Measurements from ENCODE around the gene NFATC1.

Gene NFATC1

GRCh38 chr18:79395761-79396404 lies at the start of gene NFATC1:
TSS of gene NFATC1 (plus strand) at chr18:79395930. CDS start at chr18:79396225, 295 bp downstream.
- peak; percentile 94 to 98 (median 96) for DNase-seq

GRCh38 chr18:79345981-79346380 lies 49.7 kb upstream of the NFATC1 start:
- no peak for DNase-seq

GRCh38 chr18:79348066-79348465 lies 47.7 kb upstream of the NFATC1 start:
- no peak for DNase-seq

GRCh38 chr18:79352432-79352831 lies 43.3 kb upstream of the NFATC1 start:
- no peak for DNase-seq

- DNase-seq = no peak
Observed at GRCh38 chr18:79353267-79353666, 42.5 kb upstream of the NFATC1 start.

- DNase-seq = no peak
Observed at GRCh38 chr18:79354350-79354749, 41.4 kb upstream of the NFATC1 start.

GRCh38 chr18:79355433-79356335 lies 40.0 kb upstream of the NFATC1 start:
- DNase-seq = no peak

- DNase-seq = no peak
Observed at GRCh38 chr18:79356435-79356834, 39.3 kb upstream of the NFATC1 start.

GRCh38 chr18:79360933-79361332 lies 34.8 kb upstream of the NFATC1 start:
- DNase-seq = no peak

GRCh38 chr18:79361766-79362522 lies 33.8 kb upstream of the NFATC1 start:
- no peak for DNase-seq

GRCh38 chr18:79365701-79366100 lies 30.0 kb upstream of the NFATC1 start:
- no peak for DNase-seq

GRCh38 chr18:79366177-79367094 lies 29.3 kb upstream of the NFATC1 start:
- DNase-seq = no peak

GRCh38 chr18:79367480-79367879 lies 28.2 kb upstream of the NFATC1 start:
- no peak for DNase-seq

- DNase-seq = no peak
Observed at GRCh38 chr18:79367989-79368388, 27.7 kb upstream of the NFATC1 start.

GRCh38 chr18:79368681-79369080 lies 27.0 kb upstream of the NFATC1 start:
- DNase-seq = no peak

- DNase-seq = peak; percentile 31 to 54 (median 33)
Observed at GRCh38 chr18:79371561-79372121, 24.1 kb upstream of the NFATC1 start.

- DNase-seq = no peak
Observed at GRCh38 chr18:79372461-79372860, 23.3 kb upstream of the NFATC1 start.

GRCh38 chr18:79372991-79373390 lies 22.7 kb upstream of the NFATC1 start:
- DNase-seq = no peak

- DNase-seq = no peak
Observed at GRCh38 chr18:79373736-79374135, 22.0 kb upstream of the NFATC1 start.

GRCh38 chr18:79374408-79375171 lies 21.1 kb upstream of the NFATC1 start:
- no peak for DNase-seq

Measured in suppressor macrophage treated with lipopolysaccharide for 1 hour (primary cell).